ENCODE measurements around the gene FBXL13. TPM values are rescaled to one million over a fixed set of nuclear protein-coding genes. Genes with fewer than 3 reads are reported as not detected.

Gene FBXL13
- total and polyA plus RNA-seq, 12 donors: 0.61 to 6.8 (median 2.7) TPM

DNA sequence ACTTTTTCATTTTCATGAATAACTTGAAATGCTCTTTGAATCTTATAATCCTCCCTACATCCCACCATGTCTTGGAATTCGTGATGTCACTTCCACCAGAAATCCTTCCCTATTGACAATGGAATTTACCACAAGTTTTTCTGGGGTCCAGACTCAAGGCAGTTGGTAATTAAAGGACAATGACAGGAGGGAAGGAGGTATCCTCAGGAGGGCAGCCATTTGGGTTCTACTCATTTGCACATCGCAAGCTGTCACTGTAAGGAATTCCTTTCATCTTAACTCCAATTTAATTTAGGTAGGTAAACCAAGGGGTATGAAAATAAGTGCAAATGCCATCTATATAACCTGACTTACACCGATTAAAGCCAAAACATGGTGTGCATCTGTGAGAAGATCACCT, 139.9 kb downstream of the FBXL13 start:
- no peak overlapping the region for H3K4me3 ChIP-seq
- H3K27ac ChIP-seq: peak overlapping the region in 2 of 5 donors; percentile 65 to 73
- intact Hi-C loops (cut with DNase I): no loop called here
- H3K9me3 ChIP-seq (replicated peaks in 1 of 3): no peaks in the 10 kb centered on the region
- no peaks in the 10 kb centered on the region for H3K27me3 ChIP-seq
- peaks cover 0 to 24% of the 10 kb centered on the region in 2 donors for H3K4me1 ChIP-seq (replicated peaks in 1 of 2)
- 84 to 86% (median 86%) methylated on average over 3 of the region's 3 CpGs for WGBS, 4 donors
- H3K36me3 ChIP-seq (replicated peaks in 1 of 2): no peaks in the 10 kb centered on the region
- no peak for DNase-seq
- TF ChIP-seq POLR2A (IDR thresholded peaks at IDR 0.05) (no peak), CTCF (IDR thresholded peaks at IDR 0.05) (no peak)

DNA sequence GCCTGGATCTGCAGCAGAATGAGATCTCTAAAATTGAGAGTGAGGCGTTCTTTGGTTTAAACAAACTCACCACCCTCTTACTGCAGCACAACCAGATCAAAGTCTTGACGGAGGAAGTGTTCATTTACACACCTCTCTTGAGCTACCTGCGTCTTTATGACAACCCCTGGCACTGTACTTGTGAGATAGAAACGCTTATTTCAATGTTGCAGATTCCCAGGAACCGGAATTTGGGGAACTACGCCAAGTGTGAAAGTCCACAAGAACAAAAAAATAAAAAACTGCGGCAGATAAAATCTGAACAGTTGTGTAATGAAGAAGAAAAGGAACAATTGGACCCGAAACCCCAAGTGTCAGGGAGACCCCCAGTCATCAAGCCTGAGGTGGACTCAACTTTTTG, 140.4 kb downstream of the FBXL13 start:
- WGBS, 4 donors: 78 to 86% (median 84%) methylated on average over 8 of the region's 8 CpGs

GRCh38 chr7:102933763-102934162, 140.8 kb downstream of the FBXL13 start:
- Histone ChIP-seq H3K9me3 (replicated peaks in 1 of 3) (no peaks in the 10 kb centered on the region), H3K4me1 (replicated peaks in 1 of 2) (peaks cover 0 to 21% of the 10 kb centered on the region in 2 donors), H3K27ac (peak overlapping the region in 3 of 5 donors; percentile 35 to 73 (median 41)), H3K27me3 (no peaks in the 10 kb centered on the region), H3K36me3 (replicated peaks in 1 of 2) (no peaks in the 10 kb centered on the region), H3K4me3 (no peak overlapping the region)
- DNase-seq: peak; percentile 28 to 88 (median 37)
- intact Hi-C loops (cut with DNase I): no loop called here
- 53 to 79% (median 73%) methylated on average over 15 of the region's 15 CpGs for WGBS, 4 donors
- TF ChIP-seq CTCF (IDR thresholded peaks at IDR 0.05) (no peak), POLR2A (IDR thresholded peaks at IDR 0.05) (no peak)

More for the DNA sequence above, 140.4 kb downstream of the FBXL13 start:
- no peaks in the 10 kb centered on the region for H3K36me3 ChIP-seq (replicated peaks in 1 of 2)
- H3K4me1 ChIP-seq (replicated peaks in 1 of 2): peaks cover 0 to 24% of the 10 kb centered on the region in 2 donors
- peak overlapping the region in 3 of 5 donors; percentile 35 to 73 (median 41) for H3K27ac ChIP-seq
- no peak for TF ChIP-seq POLR2A (IDR thresholded peaks at IDR 0.05)
- no peak for TF ChIP-seq CTCF (IDR thresholded peaks at IDR 0.05)
- intact Hi-C loops (cut with DNase I): no loop called here
- H3K27me3 ChIP-seq: no peaks in the 10 kb centered on the region
- H3K4me3 ChIP-seq: no peak overlapping the region
- H3K9me3 ChIP-seq (replicated peaks in 1 of 3): no peaks in the 10 kb centered on the region
- no peak for DNase-seq

DNA sequence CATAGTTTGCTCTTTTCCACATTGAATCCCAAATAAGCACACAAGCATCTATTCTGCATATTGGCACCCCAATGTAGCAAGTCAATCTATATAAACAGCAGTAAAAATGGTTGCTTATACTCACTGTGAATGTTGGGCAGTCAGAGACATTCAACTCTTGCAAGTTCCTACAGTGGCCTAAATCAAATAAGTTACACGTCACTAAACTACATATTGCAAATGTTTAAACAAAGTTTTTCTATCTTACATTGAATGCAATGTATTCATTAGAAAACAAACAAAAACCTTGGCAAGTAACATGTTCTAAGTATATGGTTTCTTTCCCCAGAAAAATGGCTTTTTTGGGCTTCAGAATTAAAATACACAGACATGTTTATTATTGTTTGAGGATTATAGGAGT, 142.8 kb downstream of the FBXL13 start:
- Histone ChIP-seq H3K27ac (no peak overlapping the region), H3K27me3 (no peaks in the 10 kb centered on the region), H3K36me3 (replicated peaks in 1 of 2) (no peaks in the 10 kb centered on the region), H3K9me3 (replicated peaks in 1 of 3) (no peaks in the 10 kb centered on the region), H3K4me1 (replicated peaks in 1 of 2) (peaks cover 0 to 15% of the 10 kb centered on the region in 2 donors), H3K4me3 (no peak overlapping the region)
- DNase-seq: no peak
- intact Hi-C loops (cut with DNase I): no loop called here
- TF ChIP-seq POLR2A (IDR thresholded peaks at IDR 0.05) (no peak), CTCF (IDR thresholded peaks at IDR 0.05) (no peak)
- 91 to 96% (median 92%) methylated on average over 1 of the region's 1 CpG for WGBS, 4 donors
